GM12872 (cell line): Measurements from ENCODE around the gene SORCS1.

Source experiments
- TF ChIP-seq, protein P1 (sequence below): IDR thresholded peaks from 3 replicates; pipeline ENCODE4 v1.5.1; 2011; ENCODE audit warnings: low read depth, mild to moderate bottlenecking, low read length, moderate library complexity; ENCODE audit not compliant: insufficient read depth

Gene SORCS1

DNA sequence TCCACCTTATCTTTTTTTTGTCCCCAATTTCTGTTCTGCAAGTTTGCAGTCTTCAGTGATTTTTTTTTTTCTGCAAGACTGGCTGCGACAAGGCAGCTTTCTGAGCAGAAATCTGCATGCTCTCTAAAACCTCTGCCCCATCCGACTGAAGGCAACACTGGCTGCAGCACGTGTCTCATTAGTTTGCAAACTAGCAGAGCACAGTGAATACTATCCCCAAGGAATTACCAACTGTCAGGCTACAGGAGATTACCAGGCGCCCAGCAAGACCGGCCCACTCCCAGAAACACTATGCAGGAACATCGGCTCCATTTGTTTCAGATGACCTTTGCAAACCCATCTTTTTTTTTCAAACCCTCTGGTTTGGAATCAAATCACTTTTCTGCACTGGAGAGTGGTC is 538.8 kb downstream of the SORCS1 start:
- TF ChIP-seq, protein P1, sequence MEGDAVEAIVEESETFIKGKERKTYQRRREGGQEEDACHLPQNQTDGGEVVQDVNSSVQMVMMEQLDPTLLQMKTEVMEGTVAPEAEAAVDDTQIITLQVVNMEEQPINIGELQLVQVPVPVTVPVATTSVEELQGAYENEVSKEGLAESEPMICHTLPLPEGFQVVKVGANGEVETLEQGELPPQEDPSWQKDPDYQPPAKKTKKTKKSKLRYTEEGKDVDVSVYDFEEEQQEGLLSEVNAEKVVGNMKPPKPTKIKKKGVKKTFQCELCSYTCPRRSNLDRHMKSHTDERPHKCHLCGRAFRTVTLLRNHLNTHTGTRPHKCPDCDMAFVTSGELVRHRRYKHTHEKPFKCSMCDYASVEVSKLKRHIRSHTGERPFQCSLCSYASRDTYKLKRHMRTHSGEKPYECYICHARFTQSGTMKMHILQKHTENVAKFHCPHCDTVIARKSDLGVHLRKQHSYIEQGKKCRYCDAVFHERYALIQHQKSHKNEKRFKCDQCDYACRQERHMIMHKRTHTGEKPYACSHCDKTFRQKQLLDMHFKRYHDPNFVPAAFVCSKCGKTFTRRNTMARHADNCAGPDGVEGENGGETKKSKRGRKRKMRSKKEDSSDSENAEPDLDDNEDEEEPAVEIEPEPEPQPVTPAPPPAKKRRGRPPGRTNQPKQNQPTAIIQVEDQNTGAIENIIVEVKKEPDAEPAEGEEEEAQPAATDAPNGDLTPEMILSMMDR, result no peak

DNA sequence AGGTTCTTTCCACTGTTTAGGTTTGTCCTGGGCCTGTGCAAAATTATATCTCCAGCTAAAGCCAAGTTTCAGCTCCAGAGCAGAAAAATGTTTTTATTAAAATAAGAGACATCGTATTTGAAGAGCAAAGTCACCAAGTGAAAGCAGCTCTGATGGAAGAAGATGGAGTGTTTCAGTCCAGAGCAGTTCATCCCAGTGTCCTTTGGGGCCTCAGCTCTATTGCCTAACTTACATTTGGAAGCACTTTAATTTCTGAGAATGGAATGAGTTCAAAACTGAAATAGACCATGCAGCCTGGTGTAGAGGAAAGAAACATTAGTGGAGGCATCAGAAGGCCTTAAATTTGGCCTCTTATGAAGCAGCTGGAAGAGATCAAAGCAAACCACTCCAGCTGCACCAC is 545.2 kb downstream of the SORCS1 start:
- TF ChIP-seq, protein P1, result no peak

DNA sequence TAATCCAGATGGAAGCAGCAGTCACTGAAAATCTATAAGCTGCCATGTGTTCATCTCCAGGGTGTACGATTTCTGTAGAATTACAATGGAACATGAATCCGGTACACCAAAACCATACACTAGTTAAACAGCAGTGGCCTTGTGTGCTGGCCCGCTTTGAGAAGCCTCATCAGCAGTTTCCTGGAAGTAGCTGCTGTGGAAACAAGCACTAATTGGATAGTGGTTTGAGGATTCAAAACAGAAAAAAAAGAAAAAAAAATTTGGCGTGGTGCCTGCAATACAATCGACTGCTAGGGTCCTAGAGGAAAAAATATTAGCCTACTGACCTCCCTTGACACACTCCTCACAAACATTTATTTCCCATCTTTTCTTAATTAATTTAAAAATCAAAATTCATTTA is 545.9 kb downstream of the SORCS1 start:
- TF ChIP-seq, protein P1, result no peak

DNA sequence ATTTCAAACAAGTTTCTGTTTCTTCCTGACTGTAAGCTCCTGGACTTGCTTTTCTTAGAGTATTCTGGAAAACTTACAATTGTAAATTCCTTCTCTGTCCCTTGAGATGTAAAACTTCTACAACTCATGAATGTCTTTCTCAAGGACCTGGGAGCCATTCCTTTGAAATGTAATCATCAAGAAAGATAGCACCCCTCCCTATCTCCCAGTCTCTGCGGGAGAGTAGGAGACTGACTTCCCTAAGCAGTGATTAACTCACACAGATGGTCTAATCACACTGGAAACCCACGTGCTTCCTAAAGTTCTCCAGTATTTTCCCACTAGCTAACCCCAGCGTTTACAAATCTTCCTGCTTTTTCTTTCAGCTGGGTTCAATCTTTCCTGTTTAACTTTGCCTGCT is 549.4 kb downstream of the SORCS1 start:
- TF ChIP-seq, protein P1, result no peak

DNA sequence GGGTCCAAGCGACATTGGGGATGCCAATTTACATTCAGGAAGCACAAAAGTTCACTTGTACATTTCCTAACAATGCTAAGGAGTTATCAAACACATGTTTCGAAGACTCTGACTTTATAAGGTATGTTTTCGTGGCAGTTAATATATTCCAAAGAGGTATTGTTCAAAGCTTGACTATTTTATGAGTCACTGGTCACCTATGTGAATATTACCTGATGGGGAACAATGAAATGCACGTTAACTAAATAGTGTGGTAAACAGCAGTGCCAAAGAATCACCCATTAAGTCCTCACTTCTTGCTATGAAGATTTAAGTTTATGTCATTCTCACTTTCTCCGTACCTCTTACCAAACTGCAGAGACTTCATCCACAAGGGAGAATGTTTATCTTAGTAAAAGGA is 550.2 kb downstream of the SORCS1 start:
- TF ChIP-seq, protein P1, result no peak

DNA sequence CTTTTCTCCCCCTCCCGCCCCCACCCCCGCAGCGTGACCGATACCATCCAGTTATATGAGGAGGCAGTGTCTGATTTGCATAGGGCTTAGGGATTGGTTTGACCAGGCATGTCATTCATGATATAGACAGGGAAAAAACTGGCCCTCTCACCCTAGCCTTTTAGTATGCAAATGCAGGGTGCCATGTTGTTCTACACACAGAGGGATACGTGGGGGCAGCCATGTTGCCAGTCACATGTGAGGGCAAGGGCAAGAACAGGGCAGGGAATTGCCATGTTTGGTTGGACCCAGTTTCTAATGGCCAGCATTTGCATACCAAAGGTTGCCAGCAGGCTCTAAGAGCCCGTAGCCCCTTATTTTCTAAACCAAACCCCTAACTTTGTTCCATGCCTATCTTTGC is 552.1 kb downstream of the SORCS1 start:
- TF ChIP-seq, protein P1, result no peak

DNA sequence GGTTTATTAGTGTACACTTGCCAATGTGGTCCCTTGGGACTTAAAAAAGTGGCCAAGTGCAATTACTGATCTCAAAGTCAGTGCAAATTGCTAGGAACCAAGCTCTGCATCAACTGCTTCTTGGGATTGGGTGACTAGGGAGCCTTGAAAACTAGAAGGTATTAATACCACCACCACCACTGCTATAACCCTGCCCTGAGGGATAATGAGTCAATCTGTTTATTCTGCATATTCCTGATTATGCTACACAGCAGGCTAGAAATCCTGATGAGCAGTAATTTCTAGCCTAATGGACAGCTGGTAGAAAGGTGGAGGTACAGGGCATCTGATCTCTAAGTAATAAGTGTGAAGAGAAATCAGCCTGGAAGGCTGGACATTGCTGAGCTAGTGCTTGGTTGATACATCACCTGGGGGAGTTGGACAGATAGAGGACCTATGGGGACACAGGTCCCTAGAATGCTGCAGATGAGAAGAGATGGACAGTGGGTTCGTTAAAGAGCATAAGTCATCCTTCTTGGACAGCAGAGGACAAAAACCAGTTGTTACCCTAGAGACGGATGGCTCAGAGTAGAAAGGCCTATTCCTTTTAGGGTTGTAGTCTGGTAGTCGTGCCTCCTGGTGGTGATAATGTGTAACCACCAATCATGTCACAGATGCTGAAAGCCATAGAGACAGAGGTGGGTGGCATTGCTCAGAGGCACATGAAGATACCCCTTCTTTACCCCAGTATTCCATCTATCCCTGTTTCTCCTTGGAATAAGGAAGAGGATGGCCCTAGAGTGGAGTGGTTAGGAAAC is 554.8 kb downstream of the SORCS1 start:
- TF ChIP-seq, protein P1, result peak; percentile 46

DNA sequence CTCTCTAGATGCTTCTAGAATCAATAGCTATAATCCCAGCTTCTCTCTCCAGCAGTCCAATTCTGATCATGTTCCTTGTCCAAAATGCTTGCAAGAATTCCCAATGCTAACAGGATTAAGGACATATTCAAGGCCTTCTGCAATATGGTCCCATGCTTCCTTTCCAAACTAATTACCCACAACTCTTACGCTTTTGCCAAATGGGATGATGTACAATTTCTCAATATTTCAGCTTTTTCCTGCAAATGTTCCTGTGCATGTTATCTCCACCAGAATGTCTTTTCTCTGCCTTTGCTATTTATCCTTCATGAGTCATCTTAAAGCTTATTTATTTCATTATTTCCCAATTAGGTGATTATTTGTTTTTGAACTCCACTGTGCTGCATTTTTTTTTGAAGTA is 556.4 kb downstream of the SORCS1 start:
- TF ChIP-seq, protein P1, result no peak
